ENCODE measurements around the gene SIPA1L2. TPM values are rescaled to one million over a fixed set of nuclear protein-coding genes. Genes with fewer than 3 reads are reported as not detected.

SIPA1L2 gene
- total and polyA plus RNA-seq, 5 donors from 2014 or later, result 0.22 TPM; not detected in 4

GRCh38 chr1:232590744-232591082 lies 39.2 kb downstream of the SIPA1L2 start:
- no peak for ATAC-seq (ENCODE audit: low read depth in 2 of 2)
- Mint-ChIP-seq H3K36me3 (no peaks in the 10 kb centered on the region), H3K27ac (peak overlapping the region in 1 of 3 donors; percentile 20), H3K4me1 (no peaks in the 10 kb centered on the region), H3K9me3 (no peaks in the 10 kb centered on the region), H3K4me3 (no peak overlapping the region), H3K27me3 (peaks cover 5% of the 10 kb centered on the region)
- H3K36me3 ChIP-seq (ENCODE audit: control insufficient read depth, insufficient read depth, low read length), result no peaks in the 10 kb centered on the region
- no peak overlapping the region for H3K4me3 ChIP-seq (ENCODE audit: low read depth, low read length)
- no peak overlapping the region for H3K27ac ChIP-seq (ENCODE audit: insufficient read depth, low read length, poor library complexity, severe bottlenecking)
- DNase-seq, result no peak
- no peaks in the 10 kb centered on the region for H3K27me3 ChIP-seq (ENCODE audit: control insufficient read depth, insufficient read depth, low read length)
- H3K4me1 ChIP-seq (ENCODE audit: control insufficient read depth, insufficient read depth, low read length, poor library complexity, severe bottlenecking), result no peaks in the 10 kb centered on the region
- no peaks in the 10 kb centered on the region for H3K9me3 ChIP-seq (ENCODE audit: control insufficient read depth in 2 of 2, low read length in 2 of 2)

DNA sequence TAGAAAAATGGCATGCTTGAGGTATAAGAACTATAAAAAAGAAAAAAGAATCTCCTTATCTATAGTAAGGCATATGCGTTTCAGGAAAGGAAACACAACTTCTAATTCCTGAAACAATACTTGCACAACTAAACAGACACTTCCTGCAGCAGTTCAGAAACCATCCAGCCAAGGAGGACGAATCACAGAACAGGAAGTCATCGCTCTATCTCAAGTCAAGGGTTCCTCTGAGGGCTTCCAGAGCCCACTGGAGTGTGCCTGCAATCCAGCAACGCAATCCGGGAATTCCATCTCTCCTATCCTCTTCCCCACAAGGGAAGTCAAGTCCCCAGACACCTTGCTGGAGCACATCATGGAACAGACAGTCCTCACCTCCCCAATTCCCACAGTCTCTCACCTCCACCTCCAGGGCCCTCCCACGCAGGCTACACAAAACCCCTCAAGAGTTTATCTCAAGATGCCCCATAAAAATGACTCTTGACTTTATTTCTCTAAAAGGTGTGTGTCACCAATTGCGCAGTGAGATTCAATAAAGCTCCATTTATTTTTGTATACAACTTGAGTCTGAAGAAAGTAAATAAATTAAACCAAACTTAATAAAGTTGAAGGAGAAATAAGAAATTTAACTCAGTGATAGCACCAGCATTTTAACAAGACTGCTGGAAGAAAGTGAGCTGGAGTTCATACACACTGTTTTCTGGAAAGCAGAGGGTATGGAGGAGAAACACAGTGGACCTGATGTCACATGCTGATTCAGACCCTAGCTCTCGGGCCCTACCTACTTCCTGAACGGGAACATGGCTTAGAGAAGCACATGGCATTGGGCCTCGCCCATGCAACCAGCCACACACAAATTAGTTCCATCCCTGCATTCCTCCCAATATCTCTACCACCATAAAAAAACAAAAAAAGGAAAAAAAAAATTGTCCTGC lies 39.9 kb downstream of the SIPA1L2 start:
- H3K9me3 Mint-ChIP-seq, result no peaks in the 10 kb centered on the region

GRCh38 chr1:232589111-232589811 lies 40.7 kb downstream of the SIPA1L2 start:
- H3K4me3 ChIP-seq (ENCODE audit: low read depth, low read length), result no peak overlapping the region
- no peaks in the 10 kb centered on the region for H3K4me1 ChIP-seq (ENCODE audit: control insufficient read depth, insufficient read depth, low read length, poor library complexity, severe bottlenecking)
- Mint-ChIP-seq H3K36me3 (no peaks in the 10 kb centered on the region), H3K4me3 (no peak overlapping the region), H3K27ac (no peak overlapping the region), H3K27me3 (peaks cover 9% of the 10 kb centered on the region), H3K9me3 (no peaks in the 10 kb centered on the region), H3K4me1 (no peaks in the 10 kb centered on the region)
- H3K9me3 ChIP-seq (ENCODE audit: control insufficient read depth in 2 of 2, low read length in 2 of 2), result no peaks in the 10 kb centered on the region
- no peak overlapping the region for H3K27ac ChIP-seq (ENCODE audit: insufficient read depth, low read length, poor library complexity, severe bottlenecking)
- no peak for DNase-seq
- no peak for ATAC-seq (ENCODE audit: low read depth in 2 of 2)
- no peaks in the 10 kb centered on the region for H3K36me3 ChIP-seq (ENCODE audit: control insufficient read depth, insufficient read depth, low read length)
- no peaks in the 10 kb centered on the region for H3K27me3 ChIP-seq (ENCODE audit: control insufficient read depth, insufficient read depth, low read length)

More for the DNA sequence above, 39.9 kb downstream of the SIPA1L2 start:
- Histone ChIP-seq H3K4me1 (ENCODE audit: control insufficient read depth, insufficient read depth, low read length, poor library complexity, severe bottlenecking) (no peaks in the 10 kb centered on the region), H3K9me3 (ENCODE audit: control insufficient read depth in 2 of 2, low read length in 2 of 2) (no peaks in the 10 kb centered on the region), H3K36me3 (ENCODE audit: control insufficient read depth, insufficient read depth, low read length) (no peaks in the 10 kb centered on the region), H3K4me3 (ENCODE audit: low read depth, low read length) (no peak overlapping the region), H3K27ac (ENCODE audit: insufficient read depth, low read length, poor library complexity, severe bottlenecking) (no peak overlapping the region), H3K27me3 (ENCODE audit: control insufficient read depth, insufficient read depth, low read length) (no peaks in the 10 kb centered on the region)
- ATAC-seq (ENCODE audit: low read depth in 2 of 2) (no peak), DNase-seq (no peak)
- peak overlapping the region in 2 of 3 donors; percentile 20 to 38 for H3K27ac Mint-ChIP-seq
- peaks cover 9% of the 10 kb centered on the region for H3K27me3 Mint-ChIP-seq
- H3K4me3 Mint-ChIP-seq, result no peak overlapping the region
- H3K4me1 Mint-ChIP-seq, result no peaks in the 10 kb centered on the region
- H3K36me3 Mint-ChIP-seq, result no peaks in the 10 kb centered on the region

- no peaks in the 10 kb centered on the region for H3K27me3 ChIP-seq (ENCODE audit: control insufficient read depth, insufficient read depth, low read length)
- H3K4me3 ChIP-seq (ENCODE audit: low read depth, low read length), result no peak overlapping the region
- no peak overlapping the region for H3K27ac ChIP-seq (ENCODE audit: insufficient read depth, low read length, poor library complexity, severe bottlenecking)
- no peak for DNase-seq
- Mint-ChIP-seq H3K27me3 (peaks cover 16% of the 10 kb centered on the region), H3K4me3 (no peak overlapping the region), H3K4me1 (no peaks in the 10 kb centered on the region), H3K36me3 (no peaks in the 10 kb centered on the region), H3K9me3 (no peaks in the 10 kb centered on the region), H3K27ac (no peak overlapping the region)
- H3K4me1 ChIP-seq (ENCODE audit: control insufficient read depth, insufficient read depth, low read length, poor library complexity, severe bottlenecking), result no peaks in the 10 kb centered on the region
- no peak for ATAC-seq (ENCODE audit: low read depth in 2 of 2)
- no peaks in the 10 kb centered on the region for H3K9me3 ChIP-seq (ENCODE audit: control insufficient read depth in 2 of 2, low read length in 2 of 2)
- H3K36me3 ChIP-seq (ENCODE audit: control insufficient read depth, insufficient read depth, low read length), result no peaks in the 10 kb centered on the region
Measured at GRCh38 chr1:232587141-232588008, 42.6 kb downstream of the SIPA1L2 start.

DNA sequence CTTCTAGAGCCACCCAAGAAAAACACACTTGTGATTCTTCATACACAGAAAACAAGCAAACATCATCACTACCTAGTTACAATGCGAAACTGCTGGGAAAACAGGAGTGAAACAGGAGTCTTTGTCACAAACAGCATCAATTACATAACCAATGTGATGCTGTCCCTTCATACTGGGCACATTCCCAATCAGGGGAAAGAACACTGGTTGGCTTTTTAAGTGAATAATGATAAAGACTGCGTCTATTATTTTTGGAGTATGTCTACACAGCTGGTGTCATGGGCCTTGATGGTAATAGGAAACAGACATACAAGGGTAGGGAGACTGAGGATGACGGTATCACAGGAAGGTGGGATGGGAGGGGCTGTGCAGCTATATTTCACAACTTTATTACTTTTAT lies 43.3 kb downstream of the SIPA1L2 start:
- no peak overlapping the region for H3K4me3 ChIP-seq (ENCODE audit: low read depth, low read length)
- Mint-ChIP-seq H3K36me3 (no peaks in the 10 kb centered on the region), H3K4me3 (no peak overlapping the region), H3K27ac (no peak overlapping the region), H3K27me3 (peaks cover 16% of the 10 kb centered on the region), H3K4me1 (no peaks in the 10 kb centered on the region), H3K9me3 (peaks cover 0 to 2% (median 0%) of the 10 kb centered on the region in 7 donors)
- H3K27ac ChIP-seq (ENCODE audit: insufficient read depth, low read length, poor library complexity, severe bottlenecking), result no peak overlapping the region
- no peaks in the 10 kb centered on the region for H3K9me3 ChIP-seq (ENCODE audit: control insufficient read depth in 2 of 2, low read length in 2 of 2)
- ATAC-seq (ENCODE audit: low read depth in 2 of 2) (no peak), DNase-seq (no peak)
- H3K36me3 ChIP-seq (ENCODE audit: control insufficient read depth, insufficient read depth, low read length), result no peaks in the 10 kb centered on the region
- no peaks in the 10 kb centered on the region for H3K27me3 ChIP-seq (ENCODE audit: control insufficient read depth, insufficient read depth, low read length)
- H3K4me1 ChIP-seq (ENCODE audit: control insufficient read depth, insufficient read depth, low read length, poor library complexity, severe bottlenecking), result no peaks in the 10 kb centered on the region

DNA sequence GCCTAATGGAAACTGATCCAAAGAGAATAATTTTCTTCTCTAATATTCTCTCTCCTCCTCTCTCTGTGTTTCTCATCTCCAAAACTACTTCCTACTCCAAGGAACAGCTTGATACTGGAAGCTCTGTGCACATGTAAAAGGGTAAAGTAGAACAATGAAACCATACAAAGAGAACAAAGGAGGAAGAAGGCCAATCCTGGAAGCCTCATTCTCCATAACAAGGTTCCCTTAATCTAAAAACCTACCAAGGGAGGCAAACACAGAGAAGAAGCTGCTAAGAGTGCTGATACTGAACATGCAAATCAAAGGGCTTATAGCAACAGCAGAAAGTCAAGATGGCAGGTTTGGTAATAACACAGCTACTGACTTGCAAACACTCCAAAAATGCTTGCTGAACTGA lies 44.4 kb downstream of the SIPA1L2 start:
- no peak overlapping the region for H3K27ac ChIP-seq (ENCODE audit: insufficient read depth, low read length, poor library complexity, severe bottlenecking)
- no peak overlapping the region for H3K4me3 ChIP-seq (ENCODE audit: low read depth, low read length)
- no peak for DNase-seq
- H3K27me3 ChIP-seq (ENCODE audit: control insufficient read depth, insufficient read depth, low read length), result no peaks in the 10 kb centered on the region
- no peak for ATAC-seq (ENCODE audit: low read depth in 2 of 2)
- no peaks in the 10 kb centered on the region for H3K36me3 ChIP-seq (ENCODE audit: control insufficient read depth, insufficient read depth, low read length)
- Mint-ChIP-seq H3K27ac (no peak overlapping the region), H3K4me1 (no peaks in the 10 kb centered on the region), H3K9me3 (peaks cover 0 to 4% (median 0%) of the 10 kb centered on the region in 7 donors), H3K36me3 (no peaks in the 10 kb centered on the region), H3K4me3 (no peak overlapping the region), H3K27me3 (peaks cover 17% of the 10 kb centered on the region)
- no peaks in the 10 kb centered on the region for H3K4me1 ChIP-seq (ENCODE audit: control insufficient read depth, insufficient read depth, low read length, poor library complexity, severe bottlenecking)
- H3K9me3 ChIP-seq (ENCODE audit: control insufficient read depth in 2 of 2, low read length in 2 of 2), result no peaks in the 10 kb centered on the region

GRCh38 chr1:232581932-232582331 lies 48.0 kb downstream of the SIPA1L2 start:
- DNase-seq (no peak), ATAC-seq (ENCODE audit: low read depth in 2 of 2) (no peak)
- Histone ChIP-seq H3K4me3 (ENCODE audit: low read depth, low read length) (no peak overlapping the region), H3K36me3 (ENCODE audit: control insufficient read depth, insufficient read depth, low read length) (no peaks in the 10 kb centered on the region), H3K9me3 (ENCODE audit: control insufficient read depth in 2 of 2, low read length in 2 of 2) (no peaks in the 10 kb centered on the region), H3K4me1 (ENCODE audit: control insufficient read depth, insufficient read depth, low read length, poor library complexity, severe bottlenecking) (no peaks in the 10 kb centered on the region), H3K27ac (ENCODE audit: insufficient read depth, low read length, poor library complexity, severe bottlenecking) (no peak overlapping the region), H3K27me3 (ENCODE audit: control insufficient read depth, insufficient read depth, low read length) (no peaks in the 10 kb centered on the region)
- Mint-ChIP-seq H3K9me3 (peaks cover 0 to 6% (median 0%) of the 10 kb centered on the region in 7 donors), H3K4me1 (peaks cover 0 to 25% (median 8%) of the 10 kb centered on the region in 4 donors), H3K27ac (no peak overlapping the region), H3K27me3 (peaks cover 22% of the 10 kb centered on the region), H3K4me3 (peak overlapping the region in 1 of 4 donors; percentile 66), H3K36me3 (no peaks in the 10 kb centered on the region)
